Hepatocyte (in vitro differentiated cells): ENCODE data around the gene ABHD3.

Experiments
- CTCF ChIP-seq: fragments of 200-600 bp; sonication (generic); IDR thresholded peaks from 2 replicates; pipeline ENCODE4 v1.5.1; 2016; ENCODE audit warnings: antibody characterized with exemption, mild to moderate bottlenecking; ENCODE audit not compliant: poor library complexity
- EZH2 ChIP-seq: fragments of 200-600 bp; sonication (generic); IDR thresholded peaks from 2 replicates; pipeline ENCODE4 v1.6.1; 2016; ENCODE audit warnings: antibody characterized with exemption, mild to moderate bottlenecking, borderline replicate concordance
- EZH2phosphoT487 ChIP-seq: fragments of 200-600 bp; sonication (generic); IDR thresholded peaks from one replicate; pipeline ENCODE4 v1.6.1; 2018; ENCODE audit warnings: antibody characterized with exemption, mild to moderate bottlenecking, low read depth, moderate library complexity; ENCODE audit not compliant: unreplicated experiment, severe bottlenecking

GRCh38 chr18:21634588-21635199, 69.9 kb downstream of the ABHD3 start:
- no peak for TF ChIP-seq EZH2phosphoT487
- TF ChIP-seq CTCF: no peak
- no peak for TF ChIP-seq EZH2
